SK-N-SH (cell line): ENCODE data around the gene LRRC58.
"Not testable (repeated sequence)": the region's sequence is repeated elsewhere in the genome, so short reads cannot be mapped to it uniquely, and the experiment has no call there.

Experiments used
- EP300 ChIP-seq, 2 experiments: IDR thresholded peaks; 2 replicates each; pipeline versions ENCODE4 v1.4.0 to v1.6.1; 2012; ENCODE audit warnings: borderline replicate concordance in 1 of 2, low read depth in 1 of 2, low read length in 1 of 2
- EZH2phosphoT487 ChIP-seq: fragments of 200-600 bp; sonication (generic); IDR thresholded peaks from 2 replicates; pipeline ENCODE4 v1.6.1; 2017; ENCODE audit warnings: low read depth, mixed run types, mild to moderate bottlenecking, antibody characterized with exemption, moderate library complexity, borderline replicate concordance
- FOSL2 ChIP-seq: IDR thresholded peaks from 2 replicates; pipeline ENCODE4 v1.4.0; 2012; ENCODE audit warnings: low read depth, mild to moderate bottlenecking, moderate library complexity, borderline replicate concordance
- MAX ChIP-seq: IDR thresholded peaks from 2 replicates; pipeline ENCODE4 v1.4.0; 2012; ENCODE audit warnings: low read depth
- POLR2AphosphoS5 ChIP-seq: IDR thresholded peaks from 2 replicates; pipeline ENCODE4 v1.6.1; 2012; ENCODE audit warnings: low read depth, low read length
- REST ChIP-seq: IDR thresholded peaks from 2 replicates; pipeline ENCODE4 v1.6.1; 2012; ENCODE audit warnings: mild to moderate bottlenecking, low read depth, low read length, moderate library complexity
- RXRA ChIP-seq: IDR thresholded peaks from 2 replicates; pipeline ENCODE4 v1.4.0; 2012; ENCODE audit warnings: low read depth, mild to moderate bottlenecking, borderline replicate concordance
- YY1 ChIP-seq: IDR thresholded peaks from 2 replicates; pipeline ENCODE4 v1.4.0; 2012; ENCODE audit warnings: low read depth, mild to moderate bottlenecking
- TF ChIP-seq, protein P1 (sequence below): fragments of 200-600 bp; sonication (generic); IDR thresholded peaks from 2 replicates; pipeline ENCODE4 v1.6.1; 2017; ENCODE audit warnings: antibody characterized with exemption, mild to moderate bottlenecking, moderate library complexity
- TF ChIP-seq, protein P2 (sequence below): fragments of 150-350 bp; IDR thresholded peaks from 2 replicates; pipeline ENCODE4 v1.6.1; 2017; ENCODE audit warnings: antibody characterized with exemption, low read length, low read depth, borderline replicate concordance

- TF ChIP-seq FOSL2; MAX; POLR2AphosphoS5; EP300 (IDR thresholded peaks at IDR 0.05; ENCODE audit: borderline replicate concordance in 1 of 2, low read depth in 1 of 2, low read length in 1 of 2); EZH2phosphoT487; YY1; REST; RXRA: not testable (repeated sequence)
- TF ChIP-seq, protein P1, sequence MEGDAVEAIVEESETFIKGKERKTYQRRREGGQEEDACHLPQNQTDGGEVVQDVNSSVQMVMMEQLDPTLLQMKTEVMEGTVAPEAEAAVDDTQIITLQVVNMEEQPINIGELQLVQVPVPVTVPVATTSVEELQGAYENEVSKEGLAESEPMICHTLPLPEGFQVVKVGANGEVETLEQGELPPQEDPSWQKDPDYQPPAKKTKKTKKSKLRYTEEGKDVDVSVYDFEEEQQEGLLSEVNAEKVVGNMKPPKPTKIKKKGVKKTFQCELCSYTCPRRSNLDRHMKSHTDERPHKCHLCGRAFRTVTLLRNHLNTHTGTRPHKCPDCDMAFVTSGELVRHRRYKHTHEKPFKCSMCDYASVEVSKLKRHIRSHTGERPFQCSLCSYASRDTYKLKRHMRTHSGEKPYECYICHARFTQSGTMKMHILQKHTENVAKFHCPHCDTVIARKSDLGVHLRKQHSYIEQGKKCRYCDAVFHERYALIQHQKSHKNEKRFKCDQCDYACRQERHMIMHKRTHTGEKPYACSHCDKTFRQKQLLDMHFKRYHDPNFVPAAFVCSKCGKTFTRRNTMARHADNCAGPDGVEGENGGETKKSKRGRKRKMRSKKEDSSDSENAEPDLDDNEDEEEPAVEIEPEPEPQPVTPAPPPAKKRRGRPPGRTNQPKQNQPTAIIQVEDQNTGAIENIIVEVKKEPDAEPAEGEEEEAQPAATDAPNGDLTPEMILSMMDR: not testable (repeated sequence)
- TF ChIP-seq, protein P2, sequence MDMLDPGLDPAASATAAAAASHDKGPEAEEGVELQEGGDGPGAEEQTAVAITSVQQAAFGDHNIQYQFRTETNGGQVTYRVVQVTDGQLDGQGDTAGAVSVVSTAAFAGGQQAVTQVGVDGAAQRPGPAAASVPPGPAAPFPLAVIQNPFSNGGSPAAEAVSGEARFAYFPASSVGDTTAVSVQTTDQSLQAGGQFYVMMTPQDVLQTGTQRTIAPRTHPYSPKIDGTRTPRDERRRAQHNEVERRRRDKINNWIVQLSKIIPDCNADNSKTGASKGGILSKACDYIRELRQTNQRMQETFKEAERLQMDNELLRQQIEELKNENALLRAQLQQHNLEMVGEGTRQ: not testable (repeated sequence)
These were observed 25.4 kb downstream of the LRRC58 start for GRCh38 chr3:120323761-120324160.
